HG02571 (cell line): ENCODE results near the gene UBIAD1.
"Not testable (repeated sequence)": the region's sequence is repeated elsewhere in the genome, so short reads cannot be mapped to it uniquely, and the experiment has no call there.

Experiments
- ATAC-seq: cut with Tn5 transposase; IDR thresholded peaks from one replicate; pipeline ENCODE4 v1.9.1; 2021; ENCODE audit warnings: mild to moderate bottlenecking, moderate library complexity; ENCODE audit not compliant: unreplicated experiment

Gene UBIAD1

GRCh38 chr1:11279152-11279551 lies 6.2 kb downstream of the UBIAD1 start:
- ATAC-seq = no peak

GRCh38 chr1:11279630-11280029 lies 6.6 kb downstream of the UBIAD1 start:
- ATAC-seq = no peak

GRCh38 chr1:11280719-11281376 lies 7.8 kb downstream of the UBIAD1 start:
- no peak for ATAC-seq

- ATAC-seq = no peak
Measured at GRCh38 chr1:11281518-11282331, 8.7 kb downstream of the UBIAD1 start.

GRCh38 chr1:11283151-11283550 lies 10.2 kb downstream of the UBIAD1 start:
- ATAC-seq = no peak

GRCh38 chr1:11284784-11285183 lies 11.8 kb downstream of the UBIAD1 start:
- no peak for ATAC-seq

GRCh38 chr1:11285883-11286734 lies 13.1 kb downstream of the UBIAD1 start:
- no peak for ATAC-seq

- ATAC-seq = no peak
Measured at GRCh38 chr1:11286735-11287410, 13.9 kb downstream of the UBIAD1 start.

- ATAC-seq = no peak
Measured at GRCh38 chr1:11289064-11289463, 16.1 kb downstream of the UBIAD1 start.

- no peak for ATAC-seq
Measured at GRCh38 chr1:11291049-11291448, 18.1 kb downstream of the UBIAD1 start.

- no peak for ATAC-seq
Measured at GRCh38 chr1:11293856-11294255, 20.9 kb downstream of the UBIAD1 start.

- ATAC-seq = no peak
Measured at GRCh38 chr1:11294951-11295350, 22.0 kb downstream of the UBIAD1 start.

GRCh38 chr1:11295905-11296304 lies 22.9 kb downstream of the UBIAD1 start:
- ATAC-seq = no peak

- not testable (repeated sequence) for ATAC-seq
Measured at GRCh38 chr1:11297774-11298173, 24.8 kb downstream of the UBIAD1 start.

GRCh38 chr1:11298390-11299224 lies 25.6 kb downstream of the UBIAD1 start:
- no peak for ATAC-seq

GRCh38 chr1:11299225-11299574 lies 26.2 kb downstream of the UBIAD1 start:
- ATAC-seq = no peak

- ATAC-seq = no peak
Measured at GRCh38 chr1:11301601-11302000, 28.6 kb downstream of the UBIAD1 start.

GRCh38 chr1:11302366-11302765 lies 29.4 kb downstream of the UBIAD1 start:
- ATAC-seq = no peak

- ATAC-seq = not testable (repeated sequence)
Measured at GRCh38 chr1:11305516-11305915, 32.5 kb downstream of the UBIAD1 start.

- ATAC-seq = no peak
Measured at GRCh38 chr1:11307852-11308251, 34.9 kb downstream of the UBIAD1 start.
